Measurements from ENCODE around the gene KIF26A.

KIF26A gene

GRCh38 chr14:104138098-104138717 lies at the start of gene KIF26A:
Gene KIF26A (plus strand): TSS chr14:104138587. CDS start chr14:104138723, 136 bp downstream.
- no peak for DNase-seq

- DNase-seq: no peak
Observed at GRCh38 chr14:104090071-104090748, 48.2 kb upstream of the KIF26A start.

- no peak for DNase-seq
Observed at GRCh38 chr14:104091061-104091926, 47.1 kb upstream of the KIF26A start.

GRCh38 chr14:104091927-104092771 lies 46.2 kb upstream of the KIF26A start:
- no peak for DNase-seq

GRCh38 chr14:104092931-104093365 lies 45.4 kb upstream of the KIF26A start:
- no peak for DNase-seq

- no peak for DNase-seq
Observed at GRCh38 chr14:104093366-104094055, 44.9 kb upstream of the KIF26A start.

GRCh38 chr14:104094056-104094708 lies 44.2 kb upstream of the KIF26A start:
- DNase-seq: no peak

GRCh38 chr14:104094709-104095425 lies 43.5 kb upstream of the KIF26A start:
- no peak for DNase-seq

GRCh38 chr14:104095426-104096310 lies 42.7 kb upstream of the KIF26A start:
- DNase-seq: no peak

GRCh38 chr14:104096318-104096717 lies 42.1 kb upstream of the KIF26A start:
- DNase-seq: no peak

GRCh38 chr14:104096751-104097700 lies 41.4 kb upstream of the KIF26A start:
- no peak for DNase-seq

- DNase-seq: no peak
Observed at GRCh38 chr14:104098272-104099095, 39.9 kb upstream of the KIF26A start.

- DNase-seq: no peak
Observed at GRCh38 chr14:104099096-104100041, 39.0 kb upstream of the KIF26A start.

- DNase-seq: no peak
Observed at GRCh38 chr14:104100171-104101085, 38.0 kb upstream of the KIF26A start.

- no peak for DNase-seq
Observed at GRCh38 chr14:104101086-104101621, 37.2 kb upstream of the KIF26A start.
